ENCODE results near the gene HSD17B1.

Gene HSD17B1

DNA sequence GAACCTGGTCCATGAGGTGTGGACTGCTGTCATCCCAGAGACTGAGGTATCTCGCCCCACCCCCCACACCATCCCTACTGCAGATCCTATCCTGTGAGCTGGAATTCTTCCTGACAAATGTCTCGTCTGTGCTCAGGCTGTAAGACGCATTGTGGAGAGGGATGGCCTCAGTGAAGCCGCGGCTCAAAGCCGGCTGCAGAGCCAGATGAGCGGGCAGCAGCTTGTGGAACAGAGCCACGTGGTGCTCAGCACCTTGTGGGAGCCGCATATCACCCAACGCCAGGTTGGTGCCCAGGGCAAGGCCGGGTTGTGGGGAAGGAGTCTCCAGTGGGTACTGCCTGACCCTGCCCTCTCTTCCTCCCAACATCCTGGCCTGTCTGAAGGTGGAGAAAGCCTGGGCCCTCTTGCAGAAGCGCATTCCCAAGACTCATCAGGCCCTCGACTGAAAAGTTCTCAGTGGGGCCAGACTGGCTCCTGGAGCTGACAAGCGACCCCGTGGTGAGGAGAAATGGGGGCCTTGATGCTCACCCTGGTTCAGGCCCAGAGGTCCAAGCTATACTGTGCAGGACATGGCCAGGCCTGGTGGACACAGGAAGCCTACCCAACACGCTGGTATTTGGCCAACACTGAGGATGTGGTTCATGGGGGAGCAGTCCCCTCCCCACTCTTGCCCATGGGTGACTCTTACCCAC, 12.9 kb downstream of the HSD17B1 start:
- TF ChIP-seq, protein P1, sequence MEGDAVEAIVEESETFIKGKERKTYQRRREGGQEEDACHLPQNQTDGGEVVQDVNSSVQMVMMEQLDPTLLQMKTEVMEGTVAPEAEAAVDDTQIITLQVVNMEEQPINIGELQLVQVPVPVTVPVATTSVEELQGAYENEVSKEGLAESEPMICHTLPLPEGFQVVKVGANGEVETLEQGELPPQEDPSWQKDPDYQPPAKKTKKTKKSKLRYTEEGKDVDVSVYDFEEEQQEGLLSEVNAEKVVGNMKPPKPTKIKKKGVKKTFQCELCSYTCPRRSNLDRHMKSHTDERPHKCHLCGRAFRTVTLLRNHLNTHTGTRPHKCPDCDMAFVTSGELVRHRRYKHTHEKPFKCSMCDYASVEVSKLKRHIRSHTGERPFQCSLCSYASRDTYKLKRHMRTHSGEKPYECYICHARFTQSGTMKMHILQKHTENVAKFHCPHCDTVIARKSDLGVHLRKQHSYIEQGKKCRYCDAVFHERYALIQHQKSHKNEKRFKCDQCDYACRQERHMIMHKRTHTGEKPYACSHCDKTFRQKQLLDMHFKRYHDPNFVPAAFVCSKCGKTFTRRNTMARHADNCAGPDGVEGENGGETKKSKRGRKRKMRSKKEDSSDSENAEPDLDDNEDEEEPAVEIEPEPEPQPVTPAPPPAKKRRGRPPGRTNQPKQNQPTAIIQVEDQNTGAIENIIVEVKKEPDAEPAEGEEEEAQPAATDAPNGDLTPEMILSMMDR (IDR thresholded peaks at IDR 0.05; ENCODE audit: low read depth, low read length) = no peak
- no peak for DNase-seq (ENCODE audit: extremely low read depth, low read depth)

DNA sequence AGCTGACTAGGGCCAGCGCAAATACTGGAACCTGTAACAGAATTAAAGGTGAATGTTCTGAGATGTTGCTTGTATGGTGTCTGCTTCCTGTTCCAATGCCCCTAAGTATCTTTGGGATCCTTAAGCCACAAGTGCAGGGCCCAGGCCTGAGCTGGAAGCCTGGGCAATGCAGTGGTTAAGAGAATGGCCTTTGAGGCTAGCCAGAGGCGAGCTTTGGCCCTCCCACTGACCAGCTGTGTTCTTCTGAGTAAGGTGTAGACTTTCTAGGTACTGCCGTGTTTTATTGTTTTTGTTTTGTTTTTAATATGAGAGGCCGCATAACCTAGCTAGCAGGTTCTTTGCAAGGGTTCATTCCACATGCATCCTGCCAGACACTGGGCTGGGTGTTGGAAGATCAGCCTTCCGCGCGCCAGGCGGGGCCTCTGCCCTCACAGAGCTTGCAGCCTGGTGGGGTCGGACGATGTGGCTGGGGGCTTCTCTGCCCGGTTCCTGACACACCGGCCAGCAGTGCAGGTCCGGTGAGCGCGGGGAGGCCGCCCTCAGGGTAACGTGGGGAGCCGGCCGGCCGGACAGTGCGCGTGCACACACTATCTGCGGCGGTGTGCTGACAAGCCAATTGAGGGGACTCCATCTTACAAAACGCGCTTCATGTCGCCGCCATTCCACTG, 13.6 kb downstream of the HSD17B1 start:
- DNase-seq (ENCODE audit: extremely low read depth, low read depth) = no peak
- TF ChIP-seq, protein P1 (IDR thresholded peaks at IDR 0.05; ENCODE audit: low read depth, low read length) = no peak

DNA sequence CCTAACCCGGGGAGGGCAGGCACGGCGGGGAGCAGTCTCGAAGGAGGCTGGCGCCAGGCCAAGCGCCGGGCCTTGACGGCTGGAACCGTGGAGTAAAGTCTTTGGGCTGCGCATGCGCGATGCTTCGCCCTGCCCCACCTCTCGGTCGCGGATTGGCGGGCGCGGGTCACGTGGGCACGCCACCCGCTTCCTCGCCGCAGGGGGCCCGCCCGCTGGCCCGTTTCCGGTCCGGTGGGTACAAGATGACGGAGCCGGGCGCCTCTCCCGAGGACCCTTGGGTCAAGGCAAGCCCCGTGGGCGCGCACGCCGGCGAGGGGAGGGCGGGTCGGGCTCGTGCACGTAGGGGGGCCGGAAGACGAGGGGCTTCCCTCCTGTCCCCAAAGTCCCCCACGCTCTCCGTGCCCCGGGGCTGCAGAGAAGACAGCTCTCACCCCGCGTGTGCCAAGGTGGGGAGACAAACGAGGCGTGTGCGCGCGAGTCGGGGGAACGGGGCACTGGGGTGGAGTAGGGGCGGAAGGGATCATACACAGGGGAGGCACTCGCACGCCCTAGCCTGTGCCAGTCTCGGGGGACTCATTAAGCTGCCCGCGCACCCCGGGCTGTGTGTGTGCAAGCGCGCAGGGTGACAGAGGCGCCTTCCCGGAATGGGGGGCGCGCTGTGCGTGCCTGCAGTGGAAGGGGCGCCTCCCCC, 14.3 kb downstream of the HSD17B1 start, which contains the start of gene MLX:
Gene MLX, plus strand, starts transcription at position 218 of the 691 bp plus-strand sequence. Its CDS starts 25 bp downstream, at position 243.
- peak; percentile 77 for DNase-seq (ENCODE audit: extremely low read depth, low read depth)
- TF ChIP-seq, protein P1 (IDR thresholded peaks at IDR 0.05; ENCODE audit: low read depth, low read length) = no peak

DNA sequence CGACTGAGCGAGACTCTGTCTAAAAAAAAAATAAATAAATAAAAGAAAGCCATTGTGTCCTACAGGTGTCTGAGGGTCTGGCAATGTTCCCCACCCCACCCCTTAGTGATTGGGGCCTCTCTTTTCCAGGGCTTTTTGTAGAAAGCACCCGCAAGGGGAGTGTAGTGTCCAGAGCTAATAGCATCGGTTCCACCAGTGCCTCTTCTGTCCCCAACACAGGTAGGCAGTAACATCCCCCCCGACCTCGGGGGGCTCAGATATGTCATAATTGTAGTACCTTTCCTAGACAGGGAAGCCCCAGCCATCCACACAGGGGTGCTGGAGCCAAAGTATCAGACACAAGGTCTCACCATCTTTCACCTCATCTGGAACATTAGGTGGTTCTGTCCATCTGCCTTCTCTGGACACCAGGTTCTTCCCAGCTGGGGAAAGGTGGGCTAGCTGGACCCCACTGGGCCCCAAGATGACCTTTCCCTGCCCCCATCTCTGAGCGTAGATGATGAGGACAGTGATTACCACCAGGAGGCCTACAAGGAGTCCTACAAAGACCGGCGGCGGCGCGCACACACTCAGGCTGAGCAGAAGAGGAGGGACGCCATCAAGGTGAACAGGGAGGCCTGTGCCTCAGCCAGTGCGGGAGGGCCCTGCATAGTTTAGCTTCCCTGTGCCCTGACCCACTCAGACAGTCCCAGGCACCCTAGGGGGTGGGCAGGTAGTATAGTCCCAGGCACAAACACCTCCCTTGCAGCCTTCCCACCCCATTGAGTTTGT, 15.8 kb downstream of the HSD17B1 start:
- TF ChIP-seq, protein P1 (IDR thresholded peaks at IDR 0.05; ENCODE audit: low read depth, low read length) = no peak
- no peak for DNase-seq (ENCODE audit: extremely low read depth, low read depth)

DNA sequence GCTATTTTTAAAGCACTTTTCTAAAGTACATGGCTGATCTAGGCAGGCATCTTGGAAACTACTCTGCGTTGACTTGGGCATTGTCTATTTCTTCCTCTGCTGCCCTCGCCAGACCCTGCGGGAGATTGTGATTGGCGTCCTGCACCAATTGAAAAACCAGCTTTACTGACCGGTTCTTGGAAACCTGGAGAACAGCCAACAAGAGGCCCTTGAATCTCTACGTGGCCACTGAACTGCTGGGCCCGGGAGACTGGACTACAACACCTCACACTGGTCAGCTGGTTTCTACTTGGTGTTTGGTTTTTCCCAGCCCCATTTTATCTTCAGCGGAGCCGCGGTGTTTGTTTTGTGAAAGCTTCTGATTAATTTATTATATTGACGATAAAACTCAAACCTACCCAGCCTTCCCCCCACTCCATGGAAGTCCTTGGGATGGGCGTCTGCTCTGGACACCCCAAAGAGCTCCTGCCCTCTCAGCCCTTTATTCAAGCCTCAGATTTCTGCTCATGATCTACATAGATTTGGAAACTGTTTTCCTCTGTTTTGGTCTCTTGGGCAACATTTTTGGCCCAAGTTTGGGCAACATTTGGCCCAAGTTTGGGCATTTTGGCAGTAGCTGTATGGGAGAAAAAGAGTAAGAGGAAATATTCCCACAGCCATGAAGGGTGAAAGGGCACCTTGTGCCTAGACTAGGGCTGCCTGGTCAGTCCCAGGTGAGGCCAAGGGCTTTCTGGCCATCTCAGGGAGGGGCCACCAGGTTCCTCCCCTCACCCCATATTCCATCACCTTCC, 18.9 kb downstream of the HSD17B1 start:
- no peak for DNase-seq (ENCODE audit: extremely low read depth, low read depth)
- TF ChIP-seq, protein P1 (IDR thresholded peaks at IDR 0.05; ENCODE audit: low read depth, low read length) = no peak

DNA sequence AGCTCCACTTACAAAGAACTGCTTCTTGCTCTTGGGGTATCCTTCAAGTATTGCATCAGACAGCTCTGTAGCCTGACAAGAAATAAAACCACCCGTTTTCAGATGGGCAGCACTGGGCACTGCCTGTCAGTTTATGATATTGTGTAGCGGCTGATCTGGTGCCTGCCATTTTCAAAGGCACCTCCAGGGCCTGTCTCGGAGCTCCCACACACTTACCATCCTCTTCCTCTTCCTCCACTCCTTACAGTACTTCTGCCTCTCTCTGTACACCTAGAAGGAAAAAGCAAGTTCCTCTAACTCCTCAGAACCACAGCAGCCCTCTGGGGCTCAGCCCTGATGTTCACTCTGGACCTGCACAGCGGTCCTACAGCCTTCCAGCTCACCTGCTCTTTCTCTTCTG, 20.4 kb downstream of the HSD17B1 start:
- TF ChIP-seq, protein P1 (IDR thresholded peaks at IDR 0.05; ENCODE audit: low read depth, low read length) = no peak
- no peak for DNase-seq (ENCODE audit: extremely low read depth, low read depth)
